B cell (primary cell): Measurements from ENCODE around the gene LRRC8E.

Experiments used
- CTCF ChIP-seq: fragments of 200-600 bp; IDR thresholded peaks from one replicate; pipeline ENCODE4 v1.8.0; 2022; ENCODE audit warnings: antibody characterized with exemption, mild to moderate bottlenecking
- EZH2 ChIP-seq: IDR thresholded peaks from 2 replicates; pipeline ENCODE4 v1.6.1; 2012; ENCODE audit warnings: borderline replicate concordance, low read depth, mild to moderate bottlenecking, moderate library complexity, low read length; ENCODE audit not compliant: insufficient read depth, poor library complexity, severe bottlenecking

GRCh38 chr19:7864690-7865074 lies 23.6 kb upstream of the LRRC8E start:
- TF ChIP-seq CTCF (no peak), EZH2 (no peak)
